GM18508 (cell line): ENCODE data around the gene CAPN12.

ENCODE experiments used
- ATAC-seq: cut with Tn5 transposase; IDR thresholded peaks from one replicate; pipeline ENCODE4 v1.9.1; 2021; ENCODE audit warnings: moderate number of reproducible peaks; ENCODE audit not compliant: insufficient read depth, unreplicated experiment

CAPN12 gene

GRCh38 chr19:38699647-38700349, 44.5 kb downstream of the CAPN12 start:
- no peak for ATAC-seq

GRCh38 chr19:38699027-38699346, 45.3 kb downstream of the CAPN12 start:
- ATAC-seq: no peak

- ATAC-seq: no peak
Observed at GRCh38 chr19:38698225-38699026, 45.8 kb downstream of the CAPN12 start.

- ATAC-seq: no peak
Observed at GRCh38 chr19:38697641-38698071, 46.6 kb downstream of the CAPN12 start.

GRCh38 chr19:38697197-38697596, 47.1 kb downstream of the CAPN12 start:
- no peak for ATAC-seq

- no peak for ATAC-seq
Observed at GRCh38 chr19:38696729-38697055, 47.6 kb downstream of the CAPN12 start.

GRCh38 chr19:38695832-38696728, 48.2 kb downstream of the CAPN12 start:
- ATAC-seq: no peak

- no peak for ATAC-seq
Observed at GRCh38 chr19:38695317-38695683, 49.0 kb downstream of the CAPN12 start.

- no peak for ATAC-seq
Observed at GRCh38 chr19:38693380-38694223, 50.7 kb downstream of the CAPN12 start.

GRCh38 chr19:38692458-38693379, 51.6 kb downstream of the CAPN12 start:
- ATAC-seq: no peak

- ATAC-seq: no peak
Observed at GRCh38 chr19:38691938-38692457, 52.3 kb downstream of the CAPN12 start.

- no peak for ATAC-seq
Observed at GRCh38 chr19:38690832-38691231, 53.4 kb downstream of the CAPN12 start.

GRCh38 chr19:38690146-38690545, 54.1 kb downstream of the CAPN12 start:
- no peak for ATAC-seq

GRCh38 chr19:38687837-38688378, 56.4 kb downstream of the CAPN12 start:
- ATAC-seq: no peak

- no peak for ATAC-seq
Observed at GRCh38 chr19:38686530-38686888, 57.8 kb downstream of the CAPN12 start.

GRCh38 chr19:38685666-38686529, 58.4 kb downstream of the CAPN12 start:
- no peak for ATAC-seq

GRCh38 chr19:38684862-38685665, 59.2 kb downstream of the CAPN12 start:
- ATAC-seq: no peak
